ENCODE data around the gene GNG10. TPM values are rescaled to one million over a fixed set of nuclear protein-coding genes. Genes with fewer than 3 reads are reported as not detected.

GNG10 gene
- total and polyA plus RNA-seq, 9 of the 15 experiments (the other 6 are each of a cell fraction or from before 2014, with no cell fraction given) = 13.1 to 37.8 (median 28.4) TPM

GRCh38 chr9:111644195-111644772 lies 17.1 kb upstream of the GNG10 start (continued):
- TF ChIP-seq ESRRB (CRISPR knock-in tag; IDR thresholded peaks at IDR 0.05; ENCODE audit: borderline replicate concordance) (no peak), ZNF431 (CRISPR knock-in tag; IDR thresholded peaks at IDR 0.05) (no peak), DEAF1 (CRISPR knock-in tag; IDR thresholded peaks at IDR 0.05) (no peak), ATF7 (IDR thresholded peaks at IDR 0.05) (0 out of 2 replicates have a peak, but pooled peaks have one; percentile 13), ZBTB34 (CRISPR knock-in tag; IDR thresholded peaks at IDR 0.05) (no peak), TEAD4 (IDR thresholded peaks at IDR 0.05; ENCODE audit: low read length) (peak; percentile 73), TEAD4 (CRISPR knock-in tag; IDR thresholded peaks at IDR 0.05; ENCODE audit: borderline replicate concordance) (no peak), ETV5 (CRISPR knock-in tag; IDR thresholded peaks at IDR 0.05; ENCODE audit: low read depth) (no peak), SFPQ (IDR thresholded peaks at IDR 0.05; ENCODE audit: low read depth, low read length) (no peak), ZNF316 (IDR thresholded peaks at IDR 0.05) (no peak), ZNF644 (tag; IDR thresholded peaks at IDR 0.05; ENCODE audit: low read depth) (no peak), LEF1 (IDR thresholded peaks at IDR 0.05) (no peak), TAL1 (IDR thresholded peaks at IDR 0.05) (peak; percentile 67), ZC3H11A (IDR thresholded peaks at IDR 0.05; ENCODE audit: low read depth, low read length) (no peak), XRCC3 (IDR thresholded peaks at IDR 0.05) (no peak), XRCC5 (IDR thresholded peaks at IDR 0.05; ENCODE audit: low read depth, low read length) (no peak), KLF16 (IDR thresholded peaks at IDR 0.05) (no peak), LCOR (CRISPR knock-in tag; IDR thresholded peaks at IDR 0.05) (no peak), THRA (IDR thresholded peaks at IDR 0.05) (no peak), SNIP1 (IDR thresholded peaks at IDR 0.05; ENCODE audit: low read depth) (no peak)
- TF ChIP-seq, protein P1, sequence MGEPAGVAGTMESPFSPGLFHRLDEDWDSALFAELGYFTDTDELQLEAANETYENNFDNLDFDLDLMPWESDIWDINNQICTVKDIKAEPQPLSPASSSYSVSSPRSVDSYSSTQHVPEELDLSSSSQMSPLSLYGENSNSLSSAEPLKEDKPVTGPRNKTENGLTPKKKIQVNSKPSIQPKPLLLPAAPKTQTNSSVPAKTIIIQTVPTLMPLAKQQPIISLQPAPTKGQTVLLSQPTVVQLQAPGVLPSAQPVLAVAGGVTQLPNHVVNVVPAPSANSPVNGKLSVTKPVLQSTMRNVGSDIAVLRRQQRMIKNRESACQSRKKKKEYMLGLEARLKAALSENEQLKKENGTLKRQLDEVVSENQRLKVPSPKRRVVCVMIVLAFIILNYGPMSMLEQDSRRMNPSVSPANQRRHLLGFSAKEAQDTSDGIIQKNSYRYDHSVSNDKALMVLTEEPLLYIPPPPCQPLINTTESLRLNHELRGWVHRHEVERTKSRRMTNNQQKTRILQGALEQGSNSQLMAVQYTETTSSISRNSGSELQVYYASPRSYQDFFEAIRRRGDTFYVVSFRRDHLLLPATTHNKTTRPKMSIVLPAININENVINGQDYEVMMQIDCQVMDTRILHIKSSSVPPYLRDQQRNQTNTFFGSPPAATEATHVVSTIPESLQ (CRISPR knock-in tag; IDR thresholded peaks at IDR 0.05) = no peak

Data from K562 (cell line).